HG03175 (cell line): ENCODE measurements around the gene RIPK1.
"Not testable (repeated sequence)": the region's sequence is repeated elsewhere in the genome, so short reads cannot be mapped to it uniquely, and the experiment has no call there.

ENCODE experiments used
- ATAC-seq: cut with Tn5 transposase; IDR thresholded peaks from one replicate; pipeline ENCODE4 v1.9.1; 2021; ENCODE audit warnings: mild to moderate bottlenecking, moderate library complexity; ENCODE audit not compliant: unreplicated experiment

Gene RIPK1

GRCh38 chr6:3045369-3045768, 22.9 kb upstream of the RIPK1 start:
- ATAC-seq: no peak

GRCh38 chr6:3045777-3046176, 22.5 kb upstream of the RIPK1 start:
- ATAC-seq: no peak

- no peak for ATAC-seq
Measured at GRCh38 chr6:3046295-3046694, 22.0 kb upstream of the RIPK1 start.

- ATAC-seq: not testable (repeated sequence)
Measured at GRCh38 chr6:3048009-3048408, 20.3 kb upstream of the RIPK1 start.

GRCh38 chr6:3052481-3053230, 15.6 kb upstream of the RIPK1 start:
- no peak for ATAC-seq

GRCh38 chr6:3053231-3053508, 15.1 kb upstream of the RIPK1 start:
- no peak for ATAC-seq

- not testable (repeated sequence) for ATAC-seq
Measured at GRCh38 chr6:3054229-3055157, 13.8 kb upstream of the RIPK1 start.

GRCh38 chr6:3055158-3055499, 13.2 kb upstream of the RIPK1 start:
- not testable (repeated sequence) for ATAC-seq

GRCh38 chr6:3057063-3057770, 11.1 kb upstream of the RIPK1 start:
- ATAC-seq: no peak

GRCh38 chr6:3058957-3059356, 9.3 kb upstream of the RIPK1 start:
- no peak for ATAC-seq

GRCh38 chr6:3060092-3060491, 8.2 kb upstream of the RIPK1 start:
- ATAC-seq: not testable (repeated sequence)

GRCh38 chr6:3061501-3061941, 6.8 kb upstream of the RIPK1 start:
- ATAC-seq: no peak

GRCh38 chr6:3063340-3063732, 5.0 kb upstream of the RIPK1 start:
- ATAC-seq: not testable (repeated sequence)

GRCh38 chr6:3063733-3064700, 4.3 kb upstream of the RIPK1 start:
- peak; percentile 62 for ATAC-seq

GRCh38 chr6:3071568-3071967, 3.3 kb downstream of the RIPK1 start:
- ATAC-seq: no peak

GRCh38 chr6:3072798-3073197, 4.5 kb downstream of the RIPK1 start:
- ATAC-seq: no peak

GRCh38 chr6:3073382-3073781, 5.1 kb downstream of the RIPK1 start:
- ATAC-seq: no peak

GRCh38 chr6:3075772-3076113, 7.4 kb downstream of the RIPK1 start:
- no peak for ATAC-seq

GRCh38 chr6:3076320-3076719, 8.0 kb downstream of the RIPK1 start:
- ATAC-seq: no peak

GRCh38 chr6:3077430-3077829, 9.1 kb downstream of the RIPK1 start:
- ATAC-seq: no peak

- ATAC-seq: not testable (repeated sequence)
Measured at GRCh38 chr6:3078952-3079351, 10.7 kb downstream of the RIPK1 start.
